Neuronal stem cell (in vitro differentiated cells): ENCODE data around the gene ANKRD13D.

Experiments
- DNase-seq: peaks from one replicate; pipeline ENCODE4 v3.0.0-alpha.2; 2013; ENCODE audit warnings: low spot score
- H2AFZ ChIP-seq: one replicate; pipeline ENCODE4 v1.6.1; 2013; ENCODE audit warnings: mild to moderate bottlenecking, low read length, inconsistent platforms
- H2AK5ac ChIP-seq: 2 replicates; pipeline ENCODE4 v1.6.1; 2013; ENCODE audit warnings: low read depth, mild to moderate bottlenecking, inconsistent platforms, low read length, moderate library complexity, mixed read lengths
- H2BK120ac ChIP-seq: 2 replicates; pipeline ENCODE4 v1.6.1; 2013; ENCODE audit warnings: low read depth, mild to moderate bottlenecking, inconsistent platforms, low read length, moderate library complexity, mixed read lengths
- H2BK12ac ChIP-seq: one replicate; pipeline ENCODE4 v1.6.1; 2013; ENCODE audit warnings: low read length, inconsistent platforms
- H2BK15ac ChIP-seq: 2 replicates; pipeline ENCODE4 v1.6.1; 2013; ENCODE audit warnings: mild to moderate bottlenecking, low read length, inconsistent platforms, mixed read lengths
- H2BK5ac ChIP-seq: one replicate; pipeline ENCODE4 v1.6.1; 2013; ENCODE audit warnings: inconsistent platforms, mild to moderate bottlenecking, low read length, moderate library complexity
- H3K14ac ChIP-seq: one replicate; pipeline ENCODE4 v1.6.1; 2013; ENCODE audit warnings: low read length, inconsistent platforms
- H3K18ac ChIP-seq: 2 replicates; pipeline ENCODE4 v1.6.1; 2013; ENCODE audit warnings: low read length, inconsistent platforms
- H3K23ac ChIP-seq: 2 replicates; pipeline ENCODE4 v1.6.1; 2013; ENCODE audit warnings: low read depth, mild to moderate bottlenecking, mixed read lengths, low read length, inconsistent platforms; ENCODE audit not compliant: poor library complexity
- H3K27ac ChIP-seq: replicated peaks from 3 replicates; pipeline ENCODE4 v1.5.1; 2013; ENCODE audit warnings: low read length, inconsistent platforms
- H3K27me3 ChIP-seq, 3 experiments: 2 replicates each; pipeline ENCODE4 v1.6.1; 2013; ENCODE audit warnings: low read length in 3 of 3, mild to moderate bottlenecking in 2 of 3, inconsistent platforms in 1 of 3, low read depth in 1 of 3, mixed read lengths in 1 of 3, moderate library complexity in 1 of 3; ENCODE audit not compliant: control insufficient read depth in 3 of 3, insufficient read depth in 3 of 3
- H3K36me3 ChIP-seq, 2 donors: replicated peaks in 1 of 2; 2 replicates each; pipeline ENCODE4 v1.6.1; 2013; ENCODE audit warnings: low read length in 2 of 2; ENCODE audit not compliant: control insufficient read depth in 2 of 2, insufficient read depth in 2 of 2
- H3K4ac ChIP-seq: 2 replicates; pipeline ENCODE4 v1.6.1; 2013; ENCODE audit warnings: inconsistent platforms, mild to moderate bottlenecking, low read length, moderate library complexity
- H3K4me1 ChIP-seq, 2 donors: 1 replicate in 1 of 2; 2 replicates in 1 of 2; pipeline ENCODE4 v1.6.1; 2013; ENCODE audit warnings: low read length in 2 of 2, low read depth in 1 of 2; ENCODE audit not compliant: control insufficient read depth in 2 of 2, insufficient read depth in 1 of 2
- H3K4me2 ChIP-seq: one replicate; pipeline ENCODE4 v1.6.1; 2013; ENCODE audit warnings: mild to moderate bottlenecking, low read length, inconsistent platforms; ENCODE audit not compliant: insufficient read depth, poor library complexity, severe bottlenecking
- H3K4me3 ChIP-seq, 2 donors: 2 replicates each; pipeline ENCODE4 v1.5.1; 2013; ENCODE audit warnings: low read length in 2 of 2, mild to moderate bottlenecking in 2 of 2, inconsistent platforms in 1 of 2, moderate library complexity in 1 of 2
- H3K79me1 ChIP-seq: one replicate; pipeline ENCODE4 v1.6.1; 2013; ENCODE audit warnings: low read depth, mild to moderate bottlenecking, inconsistent platforms, low read length, moderate library complexity
- H3K9ac ChIP-seq: one replicate; pipeline ENCODE4 v1.6.1; 2013; ENCODE audit warnings: mild to moderate bottlenecking, low read depth, low read length, inconsistent platforms; ENCODE audit not compliant: poor library complexity
- H3K9me3 ChIP-seq, 2 donors: replicated peaks in 1 of 2; 2 replicates each; pipeline versions ENCODE3 to v1.6.1; 2013; ENCODE audit warnings: low read length in 2 of 2, mild to moderate bottlenecking in 2 of 2, inconsistent platforms in 1 of 2, low read depth in 1 of 2, mixed read lengths in 1 of 2, moderate library complexity in 1 of 2; ENCODE audit not compliant: control insufficient read depth in 2 of 2, insufficient read depth in 1 of 2
- H4K8ac ChIP-seq: one replicate; pipeline ENCODE4 v1.6.1; 2013; ENCODE audit warnings: low read depth, mild to moderate bottlenecking, inconsistent platforms, low read length, moderate library complexity
- H4K91ac ChIP-seq: one replicate; pipeline ENCODE4 v1.6.1; 2013; ENCODE audit warnings: low read length, low read depth, mild to moderate bottlenecking, inconsistent platforms; ENCODE audit not compliant: poor library complexity
- WGBS, 2 donors: extraction: QIAGEN DNeasy Blood & Tissue Kit; methylation state at CpG; one replicate each; pipeline ENCODE4 v1.1.7; 2013; ENCODE audit warnings: missing lambda C conversion rate in 2 of 2, mixed read lengths in 1 of 2; ENCODE audit not compliant: insufficient read length in 2 of 2, insufficient replicate concordance in 1 of 2; ENCODE audit errors: extremely low coverage in 2 of 2; 5-methylcytosine and 5-hydroxymethylcytosine counted together

Gene ANKRD13D

DNA sequence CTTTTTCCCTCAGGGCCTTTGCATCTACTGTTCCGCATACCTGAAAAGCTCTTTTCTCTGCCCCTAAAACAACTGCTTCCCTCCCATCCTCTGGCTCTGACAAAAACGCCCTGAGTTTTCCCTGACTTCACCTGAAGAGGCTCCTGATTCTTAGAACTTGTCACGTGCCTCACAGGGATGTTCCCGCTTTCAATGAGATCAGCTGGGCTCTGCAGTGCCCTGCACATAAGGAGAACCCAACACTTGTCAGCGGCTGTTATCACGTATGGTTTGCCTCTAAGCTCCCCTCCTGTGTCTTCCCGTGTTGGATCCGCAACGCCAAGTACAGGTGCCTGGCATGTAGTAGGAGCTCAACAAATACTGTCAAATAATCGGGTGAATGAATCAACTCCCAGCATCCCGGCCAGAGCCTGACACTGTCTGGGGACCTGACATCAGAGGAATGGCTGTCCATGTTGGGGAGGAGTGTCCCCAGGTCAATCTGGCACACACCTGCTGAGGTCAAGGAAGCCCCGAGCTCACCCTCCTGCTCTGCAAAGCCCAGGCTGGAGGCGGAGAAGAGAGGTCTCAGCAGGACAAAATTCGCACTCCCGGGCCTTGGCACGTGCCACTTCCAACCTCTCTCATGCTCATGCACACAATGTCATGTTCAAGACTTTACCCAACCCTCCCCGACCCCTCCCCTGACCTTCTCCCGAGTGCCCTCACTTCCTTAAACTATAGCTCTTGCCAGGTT lies 27.0 kb upstream of the ANKRD13D start:
- Histone ChIP-seq H3K4me3 (peak overlapping the region; percentile 48 to 69), H3K9me3 (no peaks in the 10 kb centered on the region), H3K27ac (no peak overlapping the region), H3K27me3 (peaks cover 0 to 22% (median 0%) of the 10 kb centered on the region in 3 experiments), H3K4me2 (peak overlapping the region; percentile 80), H4K8ac (no peak overlapping the region), H3K9ac (no peak overlapping the region), H2BK15ac (no peak overlapping the region), H3K23ac (no peak overlapping the region), H2AFZ (peak overlapping the region; percentile 93), H2AK5ac (no peak overlapping the region), H2BK5ac (no peak overlapping the region), H2BK12ac (no peak overlapping the region), H3K79me1 (no peaks in the 10 kb centered on the region), H2BK120ac (no peak overlapping the region), H3K4ac (no peak overlapping the region), H3K18ac (no peak overlapping the region), H3K14ac (no peak overlapping the region), H3K36me3 (peaks cover 2% of the 10 kb centered on the region in 2 donors), H4K91ac (no peak overlapping the region), H3K4me1 (peaks cover 1 to 10% of the 10 kb centered on the region in 2 donors)
- no CpG with 5 or more reads among the region's 18 CpGs for WGBS, 2 donors
- no peak for DNase-seq

DNA sequence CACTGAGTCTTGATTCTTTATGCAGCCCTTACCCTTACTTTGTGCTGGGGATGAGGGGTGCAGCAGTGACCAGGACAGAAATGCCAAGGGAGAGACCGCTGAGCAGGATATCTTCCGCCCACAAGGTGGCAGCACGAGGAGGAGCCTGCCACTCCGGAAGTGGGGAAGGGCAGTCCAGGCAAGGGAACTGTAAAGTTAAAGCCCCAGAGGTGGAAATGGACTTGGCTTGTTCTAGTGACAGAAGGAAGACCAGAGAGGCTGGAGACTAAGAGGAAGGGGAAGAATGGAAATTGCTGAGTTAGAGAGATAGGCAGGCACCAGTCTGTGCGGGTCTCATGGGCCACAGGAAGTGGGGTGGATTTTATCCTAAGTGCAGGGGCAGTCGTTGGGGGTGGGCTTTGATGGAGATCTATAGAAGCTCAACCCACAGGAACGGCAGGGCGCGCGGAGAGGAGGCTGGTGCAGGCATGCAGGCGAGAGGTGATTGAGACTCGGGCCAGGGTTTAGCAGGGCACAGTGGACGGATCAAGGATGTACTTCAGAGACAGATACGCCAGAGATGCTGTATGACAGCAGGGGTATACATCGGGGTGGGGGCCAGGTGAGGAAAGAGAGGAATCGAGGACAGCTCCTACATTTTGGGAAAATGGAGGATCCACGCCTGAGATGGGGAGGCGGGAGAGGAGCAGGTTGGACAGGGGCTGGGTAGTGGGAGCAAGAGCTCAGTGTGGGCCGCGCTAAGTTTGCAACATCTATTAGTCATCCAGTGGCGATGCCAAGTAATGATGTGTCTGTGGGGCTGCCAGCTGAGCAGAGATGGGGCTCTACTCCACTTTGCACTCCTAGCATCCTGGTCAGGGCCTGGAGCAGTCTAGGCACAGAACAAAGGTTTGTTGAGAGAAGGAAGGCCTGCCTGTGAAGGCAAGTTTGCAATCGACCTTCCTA lies 26.1 kb upstream of the ANKRD13D start:
- H3K4ac ChIP-seq = no peak overlapping the region
- peak overlapping the region; percentile 15 for H2AK5ac ChIP-seq
- no peaks in the 10 kb centered on the region for H3K9me3 ChIP-seq
- H2BK120ac ChIP-seq = no peak overlapping the region
- H3K18ac ChIP-seq = no peak overlapping the region
- peaks cover 2 to 5% of the 10 kb centered on the region in 2 donors for H3K36me3 ChIP-seq
- peaks cover 7% of the 10 kb centered on the region for H3K79me1 ChIP-seq
- no peak overlapping the region for H2BK15ac ChIP-seq
- no peak for DNase-seq
- no peak overlapping the region for H3K9ac ChIP-seq
- peak overlapping the region; percentile 2 for H3K4me2 ChIP-seq
- no peak overlapping the region for H3K4me3 ChIP-seq
- H4K8ac ChIP-seq = no peak overlapping the region
- no peak overlapping the region for H2BK12ac ChIP-seq
- peaks cover 7 to 15% of the 10 kb centered on the region in 2 donors for H3K4me1 ChIP-seq
- H2BK5ac ChIP-seq = no peak overlapping the region
- peaks cover 0 to 20% (median 0%) of the 10 kb centered on the region in 3 experiments for H3K27me3 ChIP-seq
- H3K27ac ChIP-seq = no peak overlapping the region
- H2AFZ ChIP-seq = peak overlapping the region; percentile 93
- H3K23ac ChIP-seq = no peak overlapping the region
- no peak overlapping the region for H3K14ac ChIP-seq
- no peak overlapping the region for H4K91ac ChIP-seq
- no CpG with 5 or more reads among the region's 22 CpGs for WGBS, 2 donors

- Histone ChIP-seq H2BK15ac (no peak overlapping the region), H3K4me2 (no peak overlapping the region), H3K27ac (no peak overlapping the region), H4K8ac (no peak overlapping the region), H3K4me1 (peaks cover 8 to 25% of the 10 kb centered on the region in 2 donors), H3K79me1 (peaks cover 13% of the 10 kb centered on the region), H4K91ac (no peak overlapping the region), H2BK12ac (no peak overlapping the region), H3K18ac (no peak overlapping the region), H2BK5ac (no peak overlapping the region), H3K4me3 (no peak overlapping the region), H2AK5ac (no peak overlapping the region), H3K23ac (no peak overlapping the region), H3K9ac (no peak overlapping the region), H2AFZ (no peak overlapping the region), H3K36me3 (peaks cover 5 to 17% of the 10 kb centered on the region in 2 donors), H2BK120ac (no peak overlapping the region), H3K27me3 (peaks cover 0 to 20% (median 0%) of the 10 kb centered on the region in 3 experiments), H3K14ac (no peak overlapping the region), H3K4ac (no peak overlapping the region), H3K9me3 (no peaks in the 10 kb centered on the region)
- no CpG with 5 or more reads among the region's 5 CpGs for WGBS, 2 donors
- DNase-seq = no peak
Measured at GRCh38 chr11:67264260-67264659, 24.8 kb upstream of the ANKRD13D start.
